Astrocyte (in vitro differentiated cells and primary cell): Measurements from ENCODE around the gene AHDC1. TPM values are rescaled to one million over a fixed set of nuclear protein-coding genes. Genes with fewer than 3 reads are reported as not detected.
"Not testable (repeated sequence)": the region's sequence is repeated elsewhere in the genome, so short reads cannot be mapped to it uniquely, and the experiment has no call there.

Experiments used
- DNase-seq: peaks from one replicate; pipeline ENCODE4 v3.0.0-alpha.2; 2010; ENCODE audit warnings: low read depth
- FAIRE-seq: peaks from 2 replicates; lab custom pipeline; 2011; peaks lifted over from hg19 to GRCh38; lab: Jason Lieb, UNC
- H2AFZ ChIP-seq: 2 replicates; pipeline ENCODE4 v1.6.0; 2012; ENCODE audit warnings: low read depth, low read length, inconsistent platforms
- H3K27ac ChIP-seq: 2 replicates; pipeline ENCODE4 v1.5.1; 2011; ENCODE audit warnings: low read depth, low read length, inconsistent platforms
- H3K27me3 ChIP-seq: 2 replicates; pipeline ENCODE4 v1.6.0; 2011; ENCODE audit warnings: low read length, inconsistent platforms; ENCODE audit not compliant: insufficient read depth
- H3K36me3 ChIP-seq: 2 replicates; pipeline ENCODE4 v1.5.1; 2011; ENCODE audit warnings: low read length, inconsistent platforms; ENCODE audit not compliant: insufficient read depth
- H3K4me1 ChIP-seq: 2 replicates; pipeline ENCODE4 v1.5.1; 2011; ENCODE audit warnings: low read length, inconsistent platforms; ENCODE audit not compliant: insufficient read depth
- H3K4me2 ChIP-seq: 2 replicates; pipeline ENCODE4 v1.6.0; 2012; ENCODE audit warnings: low read length, inconsistent platforms
- H3K4me3 ChIP-seq: 2 replicates; pipeline ENCODE4 v1.5.1; 2011; ENCODE audit warnings: low read depth, mild to moderate bottlenecking, low read length, inconsistent platforms; ENCODE audit not compliant: insufficient read depth
- H3K79me2 ChIP-seq: 2 replicates; pipeline ENCODE4 v1.6.0; 2012; ENCODE audit warnings: mild to moderate bottlenecking, low read length, inconsistent platforms; ENCODE audit not compliant: insufficient read depth
- H3K9ac ChIP-seq: 2 replicates; pipeline ENCODE4 v1.6.0; 2012; ENCODE audit warnings: mild to moderate bottlenecking, low read length, inconsistent platforms
- H3K9me3 ChIP-seq: 2 replicates; pipeline ENCODE4 v1.5.1; 2012; ENCODE audit warnings: low read depth, mild to moderate bottlenecking, low read length, inconsistent platforms; ENCODE audit not compliant: insufficient read depth
- H4K20me1 ChIP-seq: 2 replicates; pipeline ENCODE4 v1.6.0; 2012; ENCODE audit warnings: low read length, inconsistent platforms; ENCODE audit not compliant: insufficient read depth
- H3K27ac Mint-ChIP-seq: one replicate; pipeline ENCODE4 v1.8.0; 2021; ENCODE audit warnings: mild to moderate bottlenecking, mixed read lengths; ENCODE audit not compliant: unreplicated experiment
- H3K27me3 Mint-ChIP-seq: one replicate; pipeline ENCODE4 v1.8.0; 2021; ENCODE audit warnings: low read depth, mixed read lengths; ENCODE audit not compliant: unreplicated experiment
- H3K36me3 Mint-ChIP-seq: one replicate; pipeline ENCODE4 v1.8.0; 2021; ENCODE audit warnings: low read depth, mixed read lengths; ENCODE audit not compliant: unreplicated experiment
- H3K4me1 Mint-ChIP-seq: one replicate; pipeline ENCODE4 v1.8.0; 2021; ENCODE audit warnings: low read depth, mixed read lengths; ENCODE audit not compliant: unreplicated experiment
- H3K4me3 Mint-ChIP-seq: one replicate; pipeline ENCODE4 v1.8.0; 2021; ENCODE audit warnings: mild to moderate bottlenecking, moderate library complexity, mixed read lengths; ENCODE audit not compliant: unreplicated experiment
- H3K9me3 Mint-ChIP-seq: one replicate; pipeline ENCODE4 v1.8.0; 2021; ENCODE audit warnings: mild to moderate bottlenecking, mixed read lengths; ENCODE audit not compliant: unreplicated experiment
- CTCF ChIP-seq: IDR thresholded peaks from 2 replicates; pipeline ENCODE4 v1.5.1; 2011; ENCODE audit warnings: low read depth, mild to moderate bottlenecking, inconsistent platforms, low read length, moderate library complexity; ENCODE audit not compliant: insufficient read depth
- EZH2 ChIP-seq: IDR thresholded peaks from 2 replicates; pipeline ENCODE4 v1.6.1; 2012; ENCODE audit warnings: mild to moderate bottlenecking, low read length, inconsistent platforms; ENCODE audit not compliant: insufficient read depth
- total RNA-seq: library from RNA; stranded (reverse); gene quantifications from 2 replicates; pipeline ENCODE4 v1.2.1, GENCODE V29; 2021

The AHDC1 gene
- total RNA-seq, 1 donor from 2014 or later: 75.7 TPM

DNA sequence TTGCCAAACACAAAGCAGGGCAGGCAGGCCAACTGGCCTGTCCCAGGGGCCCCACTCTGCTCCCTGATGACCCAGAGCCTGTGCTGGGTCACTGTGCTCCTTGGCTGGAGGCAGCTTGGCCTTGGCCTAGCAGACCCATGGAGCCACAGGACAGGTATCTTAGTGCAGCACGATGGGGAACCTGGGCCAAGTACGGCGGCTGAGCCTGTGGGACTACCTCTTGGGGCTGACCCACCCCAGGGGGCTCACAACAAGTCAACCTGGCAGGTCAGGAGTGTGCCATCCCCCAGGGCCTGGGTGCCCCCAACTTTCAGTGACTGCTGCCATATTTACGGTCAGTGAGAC, 41.1 kb upstream of the AHDC1 start:
- Mint-ChIP-seq H3K36me3 (no peaks in the 10 kb centered on the region), H3K27me3 (peaks cover 22% of the 10 kb centered on the region), H3K4me1 (no peaks in the 10 kb centered on the region), H3K9me3 (no peaks in the 10 kb centered on the region), H3K27ac (no peak overlapping the region), H3K4me3 (no peak overlapping the region)
- H3K79me2 ChIP-seq: no peaks in the 10 kb centered on the region
- H3K27ac ChIP-seq: no peak overlapping the region
- FAIRE-seq (no peak), DNase-seq (no peak)
- no peaks in the 10 kb centered on the region for H4K20me1 ChIP-seq
- TF ChIP-seq CTCF: no peak
- no peak for TF ChIP-seq EZH2
- H3K36me3 ChIP-seq: no peaks in the 10 kb centered on the region
- H3K4me2 ChIP-seq: no peak overlapping the region
- H3K4me1 ChIP-seq: no peaks in the 10 kb centered on the region
- no peak overlapping the region for H3K9ac ChIP-seq
- H3K27me3 ChIP-seq: peaks cover 2% of the 10 kb centered on the region
- no peak overlapping the region for H2AFZ ChIP-seq
- H3K9me3 ChIP-seq: no peaks in the 10 kb centered on the region
- no peak overlapping the region for H3K4me3 ChIP-seq

DNA sequence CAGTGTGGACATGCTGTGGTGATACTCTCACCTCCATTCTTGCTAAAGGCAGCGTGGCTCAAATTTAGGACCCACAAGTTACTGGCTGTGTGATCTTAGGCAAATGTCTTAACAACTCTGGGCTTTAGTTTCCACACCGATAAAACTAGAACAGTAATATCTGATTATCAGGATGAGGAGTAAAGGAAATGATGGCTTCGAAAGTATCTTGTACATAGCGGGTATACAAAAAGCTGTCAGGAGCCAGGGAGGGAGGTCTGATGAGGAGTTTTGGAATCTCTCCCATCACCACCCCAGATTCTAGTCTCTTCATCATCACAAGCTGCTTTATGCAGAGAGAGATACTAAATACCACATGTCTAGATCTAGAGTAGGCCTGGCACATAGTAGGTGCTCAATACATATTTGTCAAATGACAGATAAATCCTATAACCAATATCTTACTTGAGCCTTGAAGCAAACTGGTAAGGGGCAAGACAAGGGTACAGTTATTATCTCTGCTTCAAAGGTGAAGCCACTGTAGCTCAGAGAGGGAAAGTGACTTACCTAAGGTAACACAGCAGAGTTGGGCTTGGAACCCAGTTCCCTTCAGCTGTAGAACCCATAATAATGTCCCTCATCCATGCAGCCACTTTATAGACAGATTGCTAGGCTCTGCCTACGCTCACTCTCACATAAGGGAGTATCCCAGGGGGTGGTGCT, 40.6 kb upstream of the AHDC1 start:
- no peaks in the 10 kb centered on the region for H3K36me3 ChIP-seq
- no peaks in the 10 kb centered on the region for H4K20me1 ChIP-seq
- H3K79me2 ChIP-seq: no peaks in the 10 kb centered on the region
- no peak overlapping the region for H3K27ac ChIP-seq
- H3K9me3 ChIP-seq: no peaks in the 10 kb centered on the region
- no peaks in the 10 kb centered on the region for H3K36me3 Mint-ChIP-seq
- no peak overlapping the region for H3K4me3 Mint-ChIP-seq
- no peak overlapping the region for H3K9ac ChIP-seq
- no peak overlapping the region for H3K4me3 ChIP-seq
- peaks cover 23% of the 10 kb centered on the region for H3K27me3 Mint-ChIP-seq
- no peaks in the 10 kb centered on the region for H3K9me3 Mint-ChIP-seq
- H3K27me3 ChIP-seq: peaks cover 2% of the 10 kb centered on the region
- no peak for TF ChIP-seq CTCF
- no peak for TF ChIP-seq EZH2
- no peaks in the 10 kb centered on the region for H3K4me1 ChIP-seq
- H3K27ac Mint-ChIP-seq: no peak overlapping the region
- no peak overlapping the region for H3K4me2 ChIP-seq
- DNase-seq (no peak), FAIRE-seq (no peak)
- H2AFZ ChIP-seq: no peak overlapping the region
- no peaks in the 10 kb centered on the region for H3K4me1 Mint-ChIP-seq

DNA sequence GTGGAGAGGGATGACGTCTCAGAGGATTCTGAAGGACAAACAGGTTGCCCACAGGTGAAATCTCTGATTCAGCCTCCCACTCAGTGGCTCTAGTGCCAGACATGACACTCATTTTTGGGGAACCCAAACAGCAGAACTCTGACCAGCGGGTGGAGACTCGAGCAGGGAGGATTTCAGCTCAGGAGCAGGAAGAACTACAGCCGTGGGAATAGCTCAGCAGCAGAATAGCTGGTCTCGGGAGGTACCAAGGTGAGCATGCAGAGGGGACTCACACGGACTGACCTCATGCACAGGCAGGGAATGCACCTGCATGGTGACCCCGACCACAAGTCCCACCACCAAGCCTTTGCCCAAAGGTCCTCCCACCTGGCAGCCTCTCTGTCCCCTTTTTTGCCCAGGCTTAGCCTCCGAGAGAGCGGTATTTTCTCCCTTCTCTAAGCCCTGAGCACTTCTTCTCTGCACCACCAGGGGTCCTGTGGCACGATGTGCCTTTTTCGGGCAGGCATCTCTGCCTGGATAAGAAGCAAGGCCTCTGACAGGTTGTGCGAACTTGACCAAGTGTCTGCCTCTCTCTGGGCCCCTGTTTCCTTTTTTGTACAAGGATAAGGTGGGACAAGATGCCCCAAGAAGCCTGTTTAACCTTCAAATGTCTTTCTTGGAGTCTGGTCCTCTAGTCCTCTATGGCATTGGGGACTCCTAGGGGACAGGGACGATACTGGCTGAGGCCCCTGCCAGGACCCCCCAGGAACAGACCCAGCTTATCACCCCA, 39.8 kb upstream of the AHDC1 start:
- no peaks in the 10 kb centered on the region for H3K9me3 Mint-ChIP-seq
- Histone ChIP-seq H3K4me2 (no peak overlapping the region), H3K27me3 (peaks cover 2% of the 10 kb centered on the region), H3K79me2 (no peaks in the 10 kb centered on the region), H3K36me3 (no peaks in the 10 kb centered on the region), H3K4me1 (no peaks in the 10 kb centered on the region), H4K20me1 (no peaks in the 10 kb centered on the region), H3K9ac (no peak overlapping the region), H3K27ac (no peak overlapping the region), H2AFZ (no peak overlapping the region), H3K4me3 (no peak overlapping the region), H3K9me3 (no peaks in the 10 kb centered on the region)
- FAIRE-seq: no peak
- no peak overlapping the region for H3K4me3 Mint-ChIP-seq
- H3K36me3 Mint-ChIP-seq: no peaks in the 10 kb centered on the region
- H3K27ac Mint-ChIP-seq: no peak overlapping the region
- H3K27me3 Mint-ChIP-seq: peaks cover 23% of the 10 kb centered on the region
- peak; percentile 12 for DNase-seq
- no peaks in the 10 kb centered on the region for H3K4me1 Mint-ChIP-seq
- TF ChIP-seq CTCF: peak; percentile 76
- no peak for TF ChIP-seq EZH2

DNA sequence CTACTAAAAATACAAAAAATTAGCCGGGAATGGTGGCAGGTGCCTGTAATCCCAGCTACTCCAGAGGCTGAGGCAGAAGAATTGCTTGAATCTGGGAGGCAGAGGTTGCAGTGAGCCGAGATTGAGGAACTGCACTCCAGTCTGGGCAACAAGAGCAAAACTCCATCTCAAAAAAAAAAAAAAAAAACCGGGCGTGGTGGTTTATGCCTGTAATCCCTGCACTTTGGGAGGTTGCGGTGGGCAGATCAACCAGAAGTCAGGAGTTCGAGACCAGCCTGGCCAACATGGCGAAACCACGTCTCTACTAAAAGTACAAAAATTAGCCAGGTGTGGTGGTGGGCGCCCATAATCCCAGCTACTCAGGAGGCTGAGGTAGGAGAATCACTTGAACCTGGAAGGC, 36.6 kb upstream of the AHDC1 start:
- H3K4me1 Mint-ChIP-seq, H3K27me3 ChIP-seq, H3K9me3 ChIP-seq, H4K20me1 ChIP-seq, H3K9me3 Mint-ChIP-seq, H3K4me3 Mint-ChIP-seq, H3K4me1 ChIP-seq, DNase-seq, H3K36me3 Mint-ChIP-seq, H2AFZ ChIP-seq, H3K27ac Mint-ChIP-seq, H3K27ac ChIP-seq, H3K9ac ChIP-seq, H3K79me2 ChIP-seq, H3K4me2 ChIP-seq, FAIRE-seq, H3K4me3 ChIP-seq, H3K36me3 ChIP-seq: not testable (repeated sequence)
- H3K27me3 Mint-ChIP-seq: peaks cover 16% of the 10 kb centered on the region
